ENCODE measurements around the gene BET1.

Gene BET1

GRCh38 chr7:94011714-94012353 lies 7.7 kb upstream of the BET1 start:
- no peak for DNase-seq

GRCh38 chr7:94008537-94008936 lies 4.4 kb upstream of the BET1 start:
- no peak for DNase-seq

- no peak for DNase-seq
These were observed 1.6 kb upstream of the BET1 start for GRCh38 chr7:94005753-94006152.

GRCh38 chr7:94003446-94004023 lies 620 bp downstream of the BET1 start:
- DNase-seq: no peak

- DNase-seq: no peak
These were observed 2.8 kb downstream of the BET1 start for GRCh38 chr7:94001396-94001795.

- DNase-seq: no peak
These were observed 6.3 kb downstream of the BET1 start for GRCh38 chr7:93997868-93998267.

GRCh38 chr7:93992421-93993110 lies 11.6 kb downstream of the BET1 start:
- DNase-seq: no peak

GRCh38 chr7:93987297-93987696 lies 16.9 kb downstream of the BET1 start:
- no peak for DNase-seq

GRCh38 chr7:93985101-93985500 lies 19.1 kb downstream of the BET1 start:
- no peak for DNase-seq

GRCh38 chr7:93984024-93984423 lies 20.1 kb downstream of the BET1 start:
- DNase-seq: no peak

- no peak for DNase-seq
These were observed 22.7 kb downstream of the BET1 start for GRCh38 chr7:93981480-93981874.

GRCh38 chr7:93980744-93981479 lies 23.2 kb downstream of the BET1 start:
- DNase-seq: no peak

GRCh38 chr7:93977211-93977950 lies 26.8 kb downstream of the BET1 start:
- no peak for DNase-seq

GRCh38 chr7:93973134-93973533 lies 31.0 kb downstream of the BET1 start:
- no peak for DNase-seq

- DNase-seq: no peak
These were observed 32.0 kb downstream of the BET1 start for GRCh38 chr7:93972029-93972725.

- DNase-seq: no peak
These were observed 35.1 kb downstream of the BET1 start for GRCh38 chr7:93968911-93969620.

- no peak for DNase-seq
These were observed 39.3 kb downstream of the BET1 start for GRCh38 chr7:93964813-93965212.

- DNase-seq: no peak
These were observed 39.9 kb downstream of the BET1 start for GRCh38 chr7:93964262-93964661.

- DNase-seq: no peak
These were observed 43.2 kb downstream of the BET1 start for GRCh38 chr7:93960986-93961385.

- no peak for DNase-seq
These were observed 45.5 kb downstream of the BET1 start for GRCh38 chr7:93958651-93959050.

GRCh38 chr7:93958216-93958615 lies 45.9 kb downstream of the BET1 start:
- DNase-seq: no peak

- DNase-seq: no peak
These were observed 46.4 kb downstream of the BET1 start for GRCh38 chr7:93957767-93958166.

Data from activated CD4-positive, alpha-beta T cell treated with anti-CD3 and anti-CD28 coated beads, Interleukin-2, amount 50 U/mL, for 4 hours (primary cell).